Measurements from ENCODE around the gene SLC7A8.

The SLC7A8 gene

GRCh38 chr14:23125011-23125410, 58.4 kb downstream of the SLC7A8 start:
- TF ChIP-seq CTCF (IDR thresholded peaks at IDR 0.05) = no peak

- no peak for TF ChIP-seq CTCF (IDR thresholded peaks at IDR 0.05)
Observed at GRCh38 chr14:23124337-23124954, 59.0 kb downstream of the SLC7A8 start.

GRCh38 chr14:23123419-23123818, 60.0 kb downstream of the SLC7A8 start:
- no peak for TF ChIP-seq CTCF (IDR thresholded peaks at IDR 0.05)

- TF ChIP-seq CTCF (IDR thresholded peaks at IDR 0.05) = no peak
Observed at GRCh38 chr14:23122086-23122485, 61.4 kb downstream of the SLC7A8 start.

GRCh38 chr14:23121361-23121771, 62.1 kb downstream of the SLC7A8 start:
- no peak for TF ChIP-seq CTCF (IDR thresholded peaks at IDR 0.05)

GRCh38 chr14:23120541-23121251, 62.8 kb downstream of the SLC7A8 start:
- peak; percentile 100 for TF ChIP-seq CTCF (IDR thresholded peaks at IDR 0.05)

GRCh38 chr14:23119363-23120327, 63.8 kb downstream of the SLC7A8 start:
- no peak for TF ChIP-seq CTCF (IDR thresholded peaks at IDR 0.05)

All from LNCAP (cell line).